Fibroblast of gingiva (primary cell): ENCODE measurements around the gene TESMIN.

ENCODE experiments used
- DNase-seq: peaks from one replicate; pipeline ENCODE4 v3.0.0-alpha.2; 2011; ENCODE audit warnings: low read depth

The TESMIN gene

DNA sequence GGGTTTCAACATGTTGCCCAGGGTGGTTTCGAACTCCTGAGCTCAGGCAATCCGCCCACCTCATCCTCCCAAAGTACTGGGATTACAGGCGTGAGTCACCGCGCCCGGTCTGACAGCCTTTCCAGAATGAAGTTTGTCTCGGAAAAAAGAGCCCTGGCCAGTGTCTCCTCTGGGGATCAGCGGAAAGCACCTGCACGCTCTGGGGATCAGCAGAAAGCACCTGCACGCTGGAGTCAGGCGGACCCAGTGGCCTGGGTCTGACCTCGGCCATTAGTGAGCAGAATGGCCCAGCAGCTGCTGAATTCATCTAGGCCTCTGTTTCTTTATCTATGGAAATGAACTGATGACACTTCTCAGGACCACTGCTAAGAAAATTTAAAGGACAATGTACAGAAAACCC is 10.5 kb upstream of the TESMIN start:
- no peak for DNase-seq

DNA sequence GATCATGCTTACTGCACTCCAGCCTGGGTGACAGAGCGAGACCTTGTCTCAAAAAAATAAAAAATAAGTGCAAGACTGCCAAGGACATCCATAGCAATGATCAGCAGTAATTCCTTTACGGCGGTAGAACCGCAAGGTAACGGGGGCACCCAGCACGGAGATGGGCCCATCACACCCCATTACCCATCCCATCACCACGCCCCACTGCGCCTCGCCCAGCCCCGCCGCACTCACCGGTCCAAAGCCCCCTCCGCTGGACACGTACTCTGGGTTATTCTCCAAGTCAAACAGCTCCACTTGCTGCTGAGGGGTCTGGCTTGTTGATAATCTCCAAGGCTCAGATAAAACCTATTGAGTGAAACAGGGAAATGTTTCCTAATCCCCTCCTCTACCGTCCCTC is 8.7 kb upstream of the TESMIN start:
- DNase-seq: no peak

DNA sequence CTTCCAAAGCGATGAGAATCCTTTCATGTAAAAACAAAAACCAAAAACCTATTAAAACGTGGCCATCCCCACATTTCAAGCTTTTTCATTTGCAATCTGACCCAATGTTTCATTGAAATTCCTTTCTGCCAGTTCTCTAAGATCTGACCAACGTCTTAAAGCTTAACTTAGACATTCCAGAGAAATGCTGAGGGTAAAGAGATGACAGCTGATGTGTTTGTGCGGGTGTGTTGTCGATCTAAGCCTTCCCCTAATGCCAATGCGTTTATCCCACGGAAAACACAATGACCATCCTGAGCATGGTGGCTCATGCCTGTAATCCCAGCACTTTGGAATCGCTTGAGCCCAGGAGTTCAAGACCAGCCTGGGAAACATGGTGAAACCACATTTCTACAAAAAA is 6.4 kb upstream of the TESMIN start:
- no peak for DNase-seq

DNA sequence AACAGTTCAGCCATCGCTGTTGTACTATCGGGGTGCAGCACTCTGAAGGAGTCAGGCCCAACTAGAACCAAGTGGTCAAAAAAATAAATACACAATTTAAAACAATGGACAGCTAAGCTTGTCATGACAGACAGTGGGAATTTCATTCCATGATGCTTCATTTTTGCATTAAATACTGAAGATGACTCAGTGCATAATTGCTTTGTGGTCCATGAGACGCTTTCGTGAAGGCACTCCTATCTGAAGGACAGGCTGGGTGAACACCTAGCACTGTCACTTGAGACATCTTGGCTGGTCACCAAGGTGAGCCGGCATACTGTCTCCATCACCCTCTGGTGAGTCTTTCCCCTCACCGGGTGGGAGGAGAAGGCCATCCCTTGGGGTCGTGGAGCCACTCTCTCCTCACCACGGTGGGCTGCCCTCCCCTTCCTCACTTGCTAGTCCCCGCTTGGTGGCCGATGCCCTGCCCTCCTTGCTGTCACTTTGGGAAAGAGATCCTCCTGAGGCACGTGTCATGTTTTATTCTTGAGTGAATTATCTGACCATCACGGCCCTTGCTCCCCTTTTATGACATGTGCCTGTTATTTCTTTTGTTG is 4.9 kb upstream of the TESMIN start:
- DNase-seq: no peak

DNA sequence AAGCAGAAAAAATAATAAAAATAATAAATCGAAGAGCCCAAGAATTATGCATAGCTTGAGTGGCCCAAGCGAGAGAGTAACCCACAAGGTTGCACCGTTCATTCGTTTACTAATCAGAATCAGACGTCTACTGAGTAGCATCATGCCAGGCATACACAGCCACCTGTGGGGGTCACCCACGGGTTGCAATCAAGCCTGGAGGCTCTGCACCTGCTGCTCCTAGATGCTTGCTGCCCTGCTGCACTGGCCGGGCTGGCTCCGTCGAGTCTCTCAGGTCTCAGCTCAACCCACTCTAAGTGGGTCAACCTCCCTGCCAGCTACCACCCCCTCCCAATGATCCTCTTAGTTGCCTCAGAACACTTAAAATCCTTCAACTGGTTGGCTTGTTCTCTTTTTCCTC is 2.0 kb upstream of the TESMIN start:
- DNase-seq: no peak

DNA sequence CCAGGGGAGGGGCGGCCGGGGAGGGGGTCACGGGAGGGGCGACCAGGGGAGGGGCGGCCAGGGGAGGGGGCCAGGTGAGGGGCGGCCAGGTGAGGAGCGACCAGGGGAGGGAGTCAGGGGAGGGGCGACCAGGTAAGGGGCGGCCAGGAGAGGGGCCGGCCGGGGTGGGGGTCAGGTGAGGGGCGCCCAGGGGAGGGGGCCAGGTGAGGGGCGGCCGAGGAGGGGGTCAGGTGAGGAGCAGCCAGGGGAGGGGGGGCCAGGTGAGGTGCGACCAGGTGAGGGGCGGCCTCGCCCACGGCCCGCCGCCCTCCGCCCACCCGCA is 355 bp downstream of the TESMIN start:
- DNase-seq: no peak

DNA sequence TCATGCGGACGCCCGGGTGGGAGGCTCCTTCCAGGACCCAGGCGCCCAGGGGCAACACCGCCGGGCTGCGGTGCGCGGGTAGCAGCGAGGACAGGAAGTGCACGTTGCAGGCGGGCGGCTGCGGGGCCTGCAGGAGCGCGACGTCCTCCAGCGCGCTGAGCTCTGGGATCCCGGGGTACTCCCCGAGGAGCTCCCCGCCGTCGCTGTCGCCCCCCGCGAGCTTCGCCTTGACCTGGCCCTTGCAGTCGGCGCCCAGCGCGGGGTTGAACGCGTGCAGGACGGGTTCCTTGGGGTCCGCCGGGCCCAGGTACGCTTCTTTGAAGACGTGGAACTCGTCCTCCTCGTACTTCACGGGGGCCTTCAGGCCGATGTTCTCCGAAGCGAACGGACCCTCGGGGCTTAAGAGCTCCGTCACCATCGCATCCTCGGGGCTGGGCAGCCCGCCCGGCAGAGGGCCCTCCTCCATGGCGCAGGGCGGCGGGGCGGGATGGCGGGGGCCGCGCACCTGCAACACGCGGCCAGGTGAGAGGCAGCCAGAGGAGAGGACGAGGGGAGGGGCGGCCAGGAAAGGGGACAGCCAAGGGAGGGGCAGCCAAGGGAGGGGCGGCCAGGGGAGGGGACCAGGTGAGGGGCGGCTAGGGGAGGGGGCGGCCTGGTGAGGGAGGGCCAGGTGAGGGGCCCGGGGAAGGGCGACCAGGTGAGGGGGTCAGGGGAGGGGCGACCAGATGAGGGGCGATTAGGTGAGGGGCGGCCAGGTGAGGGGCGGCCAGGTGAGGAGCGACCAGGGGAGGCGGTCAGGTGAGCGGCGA is 921 bp downstream of the TESMIN start:
- DNase-seq: no peak

DNA sequence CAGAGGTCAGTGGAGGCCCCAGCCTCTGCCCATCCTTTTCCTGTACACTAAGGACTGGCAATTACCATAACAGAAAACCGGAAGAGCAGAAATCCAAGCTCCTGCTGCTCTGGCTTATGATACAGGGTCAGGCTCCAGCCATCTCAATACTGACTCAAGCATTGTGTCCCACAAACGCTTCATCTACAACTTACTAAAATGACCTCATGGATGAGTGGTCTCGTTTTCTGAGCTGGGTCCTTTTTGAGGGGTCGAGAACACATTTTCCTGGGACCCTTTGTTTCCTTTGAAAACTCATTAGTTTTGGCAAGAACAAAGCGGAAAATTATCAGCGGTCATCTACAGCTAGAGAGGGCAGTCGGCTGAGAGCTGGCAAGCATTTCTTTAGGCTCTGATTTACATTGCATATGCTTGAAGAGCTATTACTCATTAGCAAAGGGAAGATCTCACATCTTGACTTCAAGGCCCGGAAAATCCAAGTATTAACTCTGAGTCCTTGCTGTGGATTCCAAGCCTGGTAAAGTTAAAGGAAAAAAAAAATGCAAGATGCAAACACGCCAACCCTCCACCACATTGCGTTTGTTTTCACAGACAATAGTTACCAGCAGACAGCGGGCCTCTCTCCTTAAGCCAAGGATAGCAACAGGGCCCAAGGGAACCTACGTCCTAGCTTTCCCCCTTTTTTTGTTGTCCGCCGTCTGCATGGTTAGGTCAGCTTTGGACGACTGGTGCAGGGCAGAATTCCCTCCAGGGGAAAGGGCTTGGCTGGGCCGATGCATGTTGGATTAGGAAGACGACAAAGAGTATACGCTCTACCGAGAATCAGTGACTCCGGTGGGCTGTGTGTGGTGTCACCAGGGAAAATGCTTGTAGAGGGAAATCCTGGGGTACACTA is 1.8 kb downstream of the TESMIN start:
- DNase-seq: no peak

DNA sequence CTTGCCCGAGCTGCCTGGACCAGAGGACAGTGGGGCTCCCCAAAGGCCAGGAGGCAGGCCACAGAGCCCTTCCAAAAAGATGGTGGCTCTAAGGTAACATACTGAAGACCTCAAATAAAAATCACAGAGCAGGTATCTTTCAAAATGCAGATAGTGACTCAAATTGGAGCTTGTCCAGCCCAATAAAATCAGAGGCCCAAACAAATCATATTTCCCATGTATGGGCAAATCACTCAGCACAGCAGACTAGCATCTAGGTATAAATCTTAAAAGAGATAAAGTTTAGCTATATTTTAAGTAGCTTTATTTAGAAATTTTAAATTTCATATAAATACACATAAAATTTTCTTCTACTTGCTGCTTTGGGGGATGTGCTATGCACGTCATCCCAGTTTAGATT is 3.3 kb downstream of the TESMIN start:
- no peak for DNase-seq

DNA sequence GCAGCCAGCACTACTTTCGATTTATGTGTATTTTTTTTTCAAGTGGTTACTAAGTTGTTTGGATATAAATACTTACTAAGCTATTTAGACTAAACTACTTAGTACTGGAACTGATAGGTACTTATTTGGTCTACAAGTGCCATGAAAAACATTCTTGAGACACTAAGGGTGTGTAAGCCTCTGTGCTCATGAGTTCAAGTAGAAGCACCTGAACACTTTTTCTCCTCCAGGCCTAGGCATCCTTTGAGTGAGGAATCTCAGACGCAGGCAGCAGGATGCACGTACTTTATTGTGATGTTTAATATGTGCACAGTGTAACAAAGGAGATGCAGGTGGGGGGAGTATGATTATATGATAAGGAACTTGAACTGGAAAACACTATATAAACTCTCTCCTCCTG is 7.8 kb downstream of the TESMIN start:
- DNase-seq: no peak

DNA sequence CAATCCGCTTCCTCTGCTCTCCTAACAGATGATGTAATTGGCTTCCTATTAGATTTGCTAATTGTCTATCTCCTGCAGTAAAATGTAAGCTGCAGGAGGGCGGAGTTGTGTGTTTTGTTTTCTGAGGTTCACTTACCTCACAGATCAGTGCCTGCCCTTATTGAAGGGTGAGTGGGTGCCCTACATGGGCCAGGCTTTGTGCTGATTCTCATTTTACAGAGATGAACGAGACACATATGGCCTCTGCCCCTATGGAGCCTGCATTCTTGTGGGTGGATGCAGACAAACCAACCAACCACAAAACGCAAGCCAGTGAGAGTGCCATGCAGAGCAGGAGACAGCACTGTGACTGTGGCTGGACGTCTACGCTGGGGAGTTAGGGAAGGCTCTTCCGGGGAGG is 9.9 kb downstream of the TESMIN start:
- DNase-seq: no peak

DNA sequence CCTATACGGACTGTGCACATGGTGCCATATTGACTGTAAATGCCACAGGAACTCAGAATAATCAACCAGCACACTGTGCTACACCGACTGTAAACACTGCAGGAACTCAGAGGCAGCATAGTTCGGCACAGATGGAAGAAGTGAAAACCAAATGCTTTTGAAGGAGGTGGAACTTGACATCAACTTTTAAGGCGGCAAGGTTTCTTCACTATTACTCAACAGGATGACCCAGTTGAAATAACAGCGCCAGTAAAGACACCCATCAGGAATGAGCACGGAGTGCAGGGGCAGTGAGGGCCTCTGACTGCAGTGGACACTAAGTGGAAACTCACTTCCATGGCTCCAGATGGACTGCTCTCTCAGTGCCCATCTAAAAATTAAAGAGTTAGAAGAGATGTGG is 15.7 kb downstream of the TESMIN start:
- no peak for DNase-seq

DNA sequence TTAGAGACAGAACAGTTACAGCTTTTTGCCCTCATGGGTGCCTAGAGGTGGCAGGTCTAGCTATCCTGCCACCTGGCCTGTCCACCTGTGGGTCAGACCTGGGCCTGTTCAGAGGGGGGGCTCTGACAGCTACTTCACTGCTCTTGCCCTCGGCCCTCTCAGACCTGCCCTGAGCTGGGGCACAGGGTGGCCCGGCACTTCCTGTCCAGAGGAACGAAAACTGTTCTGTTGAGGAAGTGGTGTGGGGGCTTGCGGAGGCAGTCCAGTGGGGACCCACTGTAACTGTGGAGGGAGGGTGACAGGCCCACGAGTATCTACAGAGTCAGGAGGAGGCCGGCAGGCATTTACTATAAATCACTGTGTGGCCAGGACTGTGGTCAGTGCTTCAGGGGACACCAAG is 16.2 kb downstream of the TESMIN start:
- no peak for DNase-seq

DNA sequence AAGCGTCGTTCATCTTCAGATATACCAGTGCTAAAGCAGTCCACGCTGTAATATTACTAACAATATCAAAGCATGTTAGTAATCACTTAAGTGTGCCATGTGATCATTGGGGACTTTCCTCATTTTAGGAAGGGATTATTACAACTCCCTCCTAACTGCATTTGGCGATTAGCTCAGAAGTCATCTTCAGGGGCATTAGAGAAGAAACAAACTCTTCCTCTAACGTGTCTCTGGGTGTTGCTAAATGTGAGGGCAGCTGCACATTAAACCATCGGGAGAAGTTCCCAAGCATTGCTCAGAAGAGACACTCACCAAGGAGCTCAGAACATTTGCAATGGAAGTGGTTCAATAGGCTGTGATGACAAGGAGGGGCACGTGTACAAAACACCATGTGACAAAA is 17.2 kb downstream of the TESMIN start:
- DNase-seq: no peak

DNA sequence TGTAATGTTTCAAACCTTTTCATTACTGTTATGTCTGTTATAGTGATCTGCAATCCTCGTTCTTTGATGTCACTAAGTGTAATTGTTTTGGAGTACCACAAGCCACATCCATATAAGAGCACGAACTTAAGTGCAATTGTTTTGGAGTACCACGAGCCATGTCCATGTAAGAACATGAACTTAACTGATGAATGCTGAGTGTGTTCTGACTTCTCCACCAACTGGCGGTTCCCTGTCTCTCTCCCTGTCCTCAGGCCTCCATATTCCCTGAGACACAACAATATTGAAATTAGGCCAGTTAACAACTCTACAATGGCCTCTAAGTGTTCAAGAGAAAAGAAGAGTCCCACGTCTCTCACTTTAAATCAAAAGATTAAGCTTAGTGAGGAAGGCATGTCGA is 23.5 kb downstream of the TESMIN start:
- DNase-seq: peak; percentile 18

DNA sequence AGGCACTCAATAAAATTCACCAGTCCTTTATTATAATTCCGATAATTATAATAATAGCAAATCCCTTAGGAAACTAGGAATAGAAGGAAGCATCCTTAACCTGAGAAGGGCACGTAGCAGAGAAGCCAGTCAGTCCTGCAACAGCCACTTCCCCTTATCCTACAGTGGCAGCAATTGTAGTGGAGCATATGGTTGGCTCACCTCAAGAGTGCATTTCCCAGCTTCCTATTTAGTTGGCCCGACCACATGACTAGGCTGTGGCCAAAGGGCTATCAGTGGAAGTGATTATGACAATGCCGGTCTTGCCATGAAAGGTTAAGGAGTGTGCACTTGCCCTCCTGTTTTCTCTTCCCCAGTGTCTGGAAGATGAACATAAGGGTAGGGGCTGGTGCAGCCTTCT is 27.0 kb downstream of the TESMIN start:
- DNase-seq: no peak

DNA sequence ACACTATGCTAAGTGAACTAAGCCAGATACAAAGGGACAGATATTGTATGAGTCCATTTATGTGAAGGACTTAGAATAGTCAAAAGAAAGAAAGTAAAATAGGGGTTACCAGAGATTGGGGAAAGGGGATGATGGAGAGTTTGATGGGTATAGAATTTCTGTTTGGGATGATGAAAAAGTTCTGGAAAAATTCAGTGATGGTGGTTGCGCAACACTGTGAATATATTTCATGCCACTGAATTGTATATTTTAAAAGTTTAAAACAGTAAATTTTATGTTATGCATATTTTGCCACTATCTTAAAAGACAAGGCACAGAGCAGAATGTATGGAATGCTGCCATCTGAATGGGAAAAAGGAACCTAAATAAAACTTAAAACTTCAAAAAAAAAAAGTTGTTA is 29.2 kb downstream of the TESMIN start:
- no peak for DNase-seq

DNA sequence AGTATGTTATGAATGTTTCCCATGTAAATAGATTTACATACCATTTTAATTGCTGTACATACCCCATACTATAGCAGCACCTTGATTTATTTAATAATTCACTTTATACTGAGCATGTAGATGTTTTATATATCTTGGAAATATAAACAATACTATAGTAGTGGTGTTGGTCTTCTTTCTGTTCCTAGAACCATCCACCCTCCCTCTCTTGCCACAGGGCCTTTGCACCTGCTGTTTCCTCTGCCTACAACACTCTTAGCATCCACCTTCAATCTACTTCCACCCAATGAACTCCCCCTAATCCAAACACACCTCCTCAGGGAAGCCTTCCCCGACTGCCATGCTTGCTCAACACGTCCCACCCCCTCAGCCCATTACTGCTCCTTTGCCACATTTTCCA is 30.2 kb downstream of the TESMIN start:
- DNase-seq: no peak

DNA sequence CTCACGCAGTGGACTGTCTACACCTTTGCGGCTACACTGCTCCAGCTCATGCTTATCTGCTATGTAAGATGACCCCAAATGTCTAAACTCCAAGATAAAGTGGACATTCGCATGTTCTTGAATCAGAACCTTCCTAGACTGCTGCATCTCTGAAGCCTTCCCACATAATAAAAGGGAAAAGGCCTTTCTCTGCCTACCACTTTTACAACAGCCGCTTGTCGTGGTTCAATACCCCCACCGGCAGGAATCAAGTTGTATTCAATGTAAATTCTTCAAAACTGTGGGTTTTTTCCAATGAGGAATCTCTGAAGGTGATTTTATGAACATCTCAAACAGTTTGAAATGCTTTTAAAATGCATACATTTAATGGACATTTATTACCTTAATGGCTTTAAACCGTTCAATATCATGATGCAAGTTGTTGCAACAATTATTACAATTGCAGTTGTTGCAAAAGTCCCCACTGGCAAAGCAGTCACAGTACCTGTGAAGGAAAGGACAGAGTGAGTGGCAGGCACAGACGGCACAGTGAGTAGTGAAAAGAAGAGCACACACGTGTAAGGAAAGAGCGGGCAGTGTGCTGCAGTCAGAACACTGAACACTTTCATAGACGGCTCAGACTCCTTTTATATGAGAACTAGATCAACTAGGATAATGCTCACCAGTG is 35.7 kb downstream of the TESMIN start:
- no peak for DNase-seq

DNA sequence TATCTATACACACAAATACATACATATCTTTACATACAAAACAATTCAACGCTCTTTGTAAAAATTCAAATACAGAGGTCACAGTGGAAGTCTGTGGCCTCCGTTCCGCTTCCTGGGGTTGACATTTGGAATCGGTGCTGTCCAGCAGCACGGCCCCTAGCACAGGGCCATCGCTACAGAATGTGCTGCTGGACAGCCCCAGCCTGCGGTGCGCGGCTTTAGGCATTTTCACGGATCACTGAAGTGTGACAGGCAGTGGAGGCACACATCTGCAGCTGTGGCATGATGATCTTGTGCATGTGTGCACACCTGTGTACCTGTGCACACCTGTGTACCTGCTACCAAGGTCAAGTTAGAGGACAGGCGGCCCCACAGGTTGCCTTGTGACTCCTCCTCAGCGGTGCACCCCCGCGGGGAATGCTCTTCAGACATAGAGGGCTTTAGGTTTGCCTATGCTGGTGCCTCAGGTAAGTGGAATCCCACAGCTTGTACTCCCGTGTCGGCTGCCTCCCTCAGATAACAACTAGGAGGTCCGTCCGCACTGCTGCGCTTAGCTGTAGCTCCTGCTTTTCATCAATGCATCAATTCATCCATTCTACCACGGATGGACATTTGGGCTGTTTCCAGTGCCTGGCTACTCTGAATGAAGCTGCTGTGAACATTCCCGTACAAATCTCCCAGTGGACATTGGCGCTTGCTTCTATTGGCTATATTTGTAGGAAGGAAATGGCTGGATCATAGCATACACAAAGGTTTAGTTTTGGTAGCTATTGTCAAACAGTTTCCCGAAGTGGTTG is 37.1 kb downstream of the TESMIN start:
- DNase-seq: no peak

DNA sequence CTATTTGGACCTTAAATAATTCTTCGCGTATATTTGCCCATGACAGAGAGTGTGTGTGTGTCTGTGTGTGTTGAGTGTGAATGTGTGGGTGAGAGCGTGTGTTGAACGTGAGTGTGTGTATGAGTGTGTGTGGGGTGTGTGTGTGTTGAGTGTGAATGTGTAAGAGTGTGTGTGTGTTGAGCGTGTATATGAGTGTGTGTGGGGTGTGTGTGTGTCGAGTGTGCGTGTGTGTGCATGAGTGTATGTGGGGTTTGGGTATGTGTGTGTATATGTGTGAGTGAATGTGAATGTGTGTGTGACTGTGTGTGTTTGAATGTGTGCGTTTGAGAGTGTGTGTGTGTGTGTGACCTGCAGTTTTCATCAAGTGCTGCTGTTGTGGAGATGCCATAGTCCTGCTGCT is 40.2 kb downstream of the TESMIN start:
- DNase-seq: no peak

DNA sequence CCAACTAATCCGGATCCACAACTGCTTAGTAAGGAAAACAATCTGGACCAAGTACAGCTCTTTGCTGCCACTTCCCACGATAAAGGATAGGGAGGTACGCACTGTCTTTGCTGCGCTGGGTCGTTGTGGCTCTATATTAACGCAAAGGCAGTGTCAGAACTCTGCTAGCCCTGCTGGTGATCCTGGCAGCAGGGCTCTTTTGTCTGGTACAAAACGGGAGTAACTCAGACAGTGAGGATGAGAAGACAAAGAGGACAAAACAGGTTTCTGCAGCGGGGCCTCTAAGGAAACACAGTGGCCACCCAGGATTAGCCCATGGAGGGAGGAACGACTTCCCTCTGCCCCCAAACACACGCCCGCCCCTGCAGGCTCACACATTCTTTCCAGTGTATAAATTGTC is 40.9 kb downstream of the TESMIN start:
- DNase-seq: no peak
